T-helper 2 cell (primary cell): ENCODE results near the gene ITGAV.

ENCODE experiments used
- DNase-seq, 5 experiments: peaks; one replicate each; pipeline versions ENCODE4 v3.0.0 to v3.0.0-alpha.2; 2012 to 2022

ITGAV gene

DNA sequence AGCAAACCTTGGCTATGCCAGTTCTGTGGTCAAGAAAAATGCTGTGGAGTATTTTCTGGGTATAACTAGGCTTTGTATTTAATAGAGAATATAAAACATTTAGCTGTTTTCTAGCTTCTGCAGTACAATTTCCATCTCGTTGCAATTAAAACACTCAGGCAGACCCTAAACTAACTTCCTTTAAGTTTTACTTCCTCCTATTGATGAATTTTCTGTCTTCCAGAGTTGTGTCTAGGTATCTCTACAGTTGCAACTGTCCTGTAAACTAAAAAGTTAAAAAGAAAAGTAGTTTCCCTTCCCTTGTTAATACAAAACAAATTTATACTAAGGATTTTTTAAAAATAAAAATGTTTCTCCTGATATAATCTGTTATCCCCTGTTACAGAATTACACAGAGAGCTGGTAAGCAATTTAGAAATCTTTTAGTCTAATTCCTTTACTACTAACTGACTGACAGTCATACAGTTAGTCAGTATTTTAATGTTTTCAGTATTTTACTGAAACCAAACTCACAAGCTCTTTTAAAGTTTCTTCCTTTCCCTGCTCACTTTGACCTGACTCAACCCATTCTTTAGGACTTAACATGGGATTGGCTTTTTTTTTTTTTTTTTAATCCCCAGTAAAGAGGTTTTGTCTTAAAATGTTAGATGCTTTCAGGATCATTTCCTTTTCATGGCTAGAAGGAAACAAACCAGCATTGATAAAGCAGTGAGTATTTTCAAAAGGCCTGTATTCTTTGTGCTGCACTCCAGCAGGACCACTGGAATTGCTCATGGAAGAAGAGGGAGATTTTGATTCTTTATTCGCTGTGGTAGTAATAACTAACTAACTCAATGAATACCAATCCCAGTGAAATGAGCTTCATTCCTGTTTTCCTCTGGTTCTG is 22.9 kb downstream of the ITGAV start:
- DNase-seq: no peak

DNA sequence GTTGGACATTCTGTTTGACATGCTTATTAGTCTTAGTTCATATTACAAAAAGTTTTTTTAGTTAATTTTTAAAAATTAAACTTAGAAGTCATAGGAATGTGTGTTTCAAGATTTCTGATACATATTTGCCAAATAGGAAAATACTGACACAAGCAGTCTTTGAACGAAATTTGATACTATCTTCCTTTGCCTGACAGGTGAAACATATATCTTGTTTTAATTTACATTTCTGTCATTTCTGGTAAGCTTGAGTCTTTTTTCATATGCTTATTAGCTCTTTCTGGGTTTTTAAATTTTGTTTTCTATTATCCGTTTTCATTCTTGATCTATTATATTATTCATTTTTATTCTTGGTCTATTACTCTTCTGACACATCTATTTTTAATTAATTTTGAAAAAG is 24.5 kb downstream of the ITGAV start:
- no peak for DNase-seq

DNA sequence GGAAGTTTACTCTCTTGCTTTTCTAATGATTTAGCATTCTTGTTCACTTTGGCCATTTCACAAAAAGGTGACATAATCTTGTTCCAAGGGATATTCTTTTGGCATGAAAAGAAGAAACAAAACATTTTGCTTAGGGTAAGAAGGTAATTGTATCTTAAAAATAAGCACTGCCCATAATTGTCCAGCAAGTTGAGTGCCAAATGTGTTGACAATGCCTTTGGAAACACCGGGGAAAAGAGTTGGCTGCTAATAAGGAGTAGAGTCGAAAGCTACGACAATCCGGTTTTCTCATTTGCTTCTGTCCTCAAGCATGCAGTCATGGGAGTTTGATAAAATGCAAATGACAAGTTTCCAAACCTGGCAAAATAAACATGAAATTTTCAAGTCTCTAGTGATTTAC is 27.3 kb downstream of the ITGAV start:
- no peak for DNase-seq

DNA sequence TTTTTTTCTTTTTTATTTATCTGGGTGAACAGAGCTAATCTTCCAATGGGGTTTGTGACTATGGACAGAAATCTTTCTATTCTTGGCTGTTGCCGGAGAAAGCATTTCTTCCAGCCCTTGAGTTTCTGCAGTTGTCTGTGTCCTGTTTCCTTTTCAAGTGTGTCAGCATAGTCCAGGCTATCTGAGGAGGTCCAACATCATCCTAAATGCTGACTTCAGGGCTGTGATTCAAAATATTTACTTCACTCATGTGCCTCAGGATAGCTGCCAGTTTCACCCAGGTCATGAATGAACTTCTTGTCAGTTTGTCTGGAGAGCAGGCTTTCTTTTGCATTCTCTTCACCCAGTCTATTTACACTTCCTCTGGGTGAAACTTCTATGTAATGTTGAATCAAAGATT is 27.9 kb downstream of the ITGAV start:
- no peak for DNase-seq

DNA sequence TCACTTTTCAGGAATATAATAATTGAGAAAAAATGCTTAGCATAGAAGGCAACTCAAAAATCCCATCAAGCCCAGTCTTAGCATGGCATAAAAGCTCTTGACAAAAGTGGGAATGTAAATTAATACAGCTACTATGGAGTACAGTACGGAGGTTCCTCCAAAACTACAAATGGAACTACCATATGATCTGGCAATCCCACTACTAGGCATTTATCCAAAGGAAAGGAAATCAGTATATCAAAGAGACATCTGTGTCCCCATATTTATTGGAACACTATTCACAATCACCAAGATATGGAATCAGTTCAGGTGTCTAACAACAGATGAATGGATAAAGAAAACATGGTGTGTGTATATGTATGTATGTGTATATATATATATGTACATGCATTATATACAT is 28.8 kb downstream of the ITGAV start:
- no peak for DNase-seq

DNA sequence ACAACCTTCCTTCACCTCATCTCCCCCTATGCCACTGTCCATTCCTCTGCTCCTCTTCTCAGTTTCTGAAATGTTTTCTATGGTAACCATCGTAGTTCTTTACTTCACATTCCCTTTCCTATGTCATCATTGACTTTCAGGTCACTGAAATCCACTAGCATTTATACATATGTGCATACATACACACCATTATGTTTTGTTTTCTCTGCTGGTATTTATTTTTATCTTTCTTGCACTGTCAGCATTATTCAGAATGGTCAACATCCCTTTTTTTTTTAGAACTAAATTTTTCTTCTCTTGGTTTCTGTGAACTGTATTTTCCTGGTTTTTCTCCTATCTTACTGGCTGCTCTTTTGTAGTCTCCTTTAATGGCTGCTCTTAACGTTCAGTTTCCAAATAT is 33.2 kb downstream of the ITGAV start:
- no peak for DNase-seq

DNA sequence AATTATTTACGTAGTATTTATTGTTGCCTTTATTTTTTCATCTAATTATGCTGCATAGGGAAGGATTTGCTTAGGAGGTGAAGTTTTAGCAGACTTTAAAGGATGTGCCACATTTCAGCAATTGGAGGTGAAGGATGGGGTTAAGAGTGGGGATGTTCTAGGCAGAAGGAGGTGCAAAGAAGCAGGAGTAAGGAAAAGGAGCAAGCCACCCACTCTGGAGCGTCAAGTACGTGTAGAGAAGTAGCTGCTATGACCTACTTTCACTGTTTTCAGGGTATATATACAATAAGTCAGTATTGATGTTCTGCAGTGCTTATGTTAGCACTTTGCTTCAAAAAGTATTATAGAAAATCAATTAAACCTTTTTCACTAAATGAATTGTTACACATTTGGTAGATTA is 34.4 kb downstream of the ITGAV start:
- no peak for DNase-seq

DNA sequence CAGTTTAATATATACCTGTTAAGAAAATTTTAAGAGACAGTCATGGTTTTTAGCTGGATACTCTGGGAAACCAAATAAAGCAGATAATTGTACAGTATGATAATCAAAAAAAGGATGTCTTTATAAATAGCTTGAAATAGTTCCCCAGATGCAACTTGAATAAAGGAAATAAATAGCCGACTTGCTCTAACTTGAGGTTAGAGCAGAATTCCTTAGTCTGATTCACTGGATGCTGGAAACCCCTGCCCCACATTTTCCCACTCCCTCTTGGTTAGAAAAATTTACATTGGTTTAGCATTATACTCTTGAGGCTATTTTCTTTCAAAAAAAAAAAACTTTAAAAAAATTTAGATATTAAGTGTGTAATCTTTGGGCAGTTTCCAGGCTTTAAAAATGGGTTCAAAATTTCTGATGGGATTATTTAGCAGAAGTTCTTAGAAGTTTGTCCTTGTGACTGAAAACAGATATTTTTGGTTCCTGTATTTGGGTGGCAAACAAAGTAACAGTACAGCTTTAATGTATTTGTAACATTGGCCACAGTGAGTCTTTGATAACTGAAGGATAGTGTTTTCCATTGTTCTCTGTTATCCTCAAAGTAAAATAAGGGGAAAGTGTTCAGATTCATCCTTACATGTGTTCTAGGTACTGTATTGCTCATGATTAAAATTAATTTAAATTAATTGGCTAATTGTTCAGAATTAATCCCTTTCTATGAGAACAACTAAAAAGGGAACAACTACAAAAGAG is 39.6 kb downstream of the ITGAV start:
- no peak for DNase-seq

DNA sequence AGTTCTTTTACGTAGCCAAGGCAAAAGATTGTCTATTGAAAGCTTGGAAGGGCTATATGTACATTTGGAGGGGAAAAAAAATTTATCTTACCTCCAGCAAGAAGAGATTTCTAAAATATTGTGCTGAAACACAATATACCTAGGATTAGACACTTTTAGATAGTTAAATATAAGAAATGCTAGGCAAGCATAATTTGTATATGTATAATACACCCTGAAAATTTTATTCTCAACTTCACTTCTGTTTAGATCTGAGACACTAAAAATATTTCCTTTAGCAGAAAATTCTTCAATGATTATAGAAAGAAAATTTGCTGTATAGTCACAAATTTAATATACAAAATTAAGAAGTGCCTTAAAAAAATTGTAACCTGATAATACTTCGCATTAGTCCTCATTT is 42.6 kb downstream of the ITGAV start:
- DNase-seq: no peak

DNA sequence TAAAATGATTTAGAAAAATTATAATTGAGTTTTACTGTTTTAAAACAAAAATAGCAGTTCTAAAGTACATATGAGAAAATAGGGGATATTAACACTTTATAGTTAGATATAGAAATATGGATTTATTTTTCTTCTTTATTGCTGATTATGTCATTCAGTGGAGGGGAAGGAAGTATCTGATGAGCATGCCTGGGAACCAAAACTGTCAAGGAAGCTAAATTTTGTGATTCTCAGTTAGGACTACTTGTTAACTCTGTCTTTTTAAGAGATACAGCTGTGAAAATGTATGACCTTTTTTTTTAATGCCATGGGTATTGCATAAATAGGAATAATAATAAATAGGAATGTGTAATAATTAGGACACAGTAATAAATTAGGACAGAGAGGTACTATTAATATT is 44.8 kb downstream of the ITGAV start:
- DNase-seq: no peak

DNA sequence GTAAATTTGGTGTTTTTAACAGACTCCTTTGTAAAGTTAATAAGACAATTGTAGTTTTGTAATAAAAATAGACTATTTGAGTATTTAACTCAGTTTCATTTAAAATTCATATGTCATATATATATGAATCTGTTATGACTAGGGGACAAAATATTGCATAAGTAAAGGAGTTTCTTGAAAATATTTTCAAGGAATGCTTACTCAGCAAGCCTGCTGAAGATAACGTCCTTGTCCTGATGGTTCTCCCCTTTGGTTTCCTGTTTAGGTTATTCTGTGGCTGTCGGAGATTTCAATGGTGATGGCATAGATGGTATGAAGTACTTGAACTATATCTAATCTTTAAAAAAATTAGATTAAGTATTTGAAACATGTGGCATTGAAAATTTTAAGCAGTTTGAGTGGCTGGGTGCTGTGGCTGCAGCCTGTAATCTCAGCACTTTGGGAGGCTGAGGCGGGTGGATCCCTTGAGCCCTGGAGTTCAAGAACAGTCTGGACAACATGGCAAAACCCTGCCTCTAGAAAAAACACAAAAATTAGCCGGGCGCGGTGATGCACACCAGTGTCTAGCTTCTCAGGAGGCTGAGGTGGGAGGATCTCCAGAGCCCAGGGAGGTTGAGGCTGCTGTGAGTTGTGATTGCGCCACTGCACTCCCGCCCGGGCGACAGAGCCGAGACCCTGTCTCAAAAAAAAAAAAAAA is 47.1 kb downstream of the ITGAV start:
- DNase-seq: no peak

DNA sequence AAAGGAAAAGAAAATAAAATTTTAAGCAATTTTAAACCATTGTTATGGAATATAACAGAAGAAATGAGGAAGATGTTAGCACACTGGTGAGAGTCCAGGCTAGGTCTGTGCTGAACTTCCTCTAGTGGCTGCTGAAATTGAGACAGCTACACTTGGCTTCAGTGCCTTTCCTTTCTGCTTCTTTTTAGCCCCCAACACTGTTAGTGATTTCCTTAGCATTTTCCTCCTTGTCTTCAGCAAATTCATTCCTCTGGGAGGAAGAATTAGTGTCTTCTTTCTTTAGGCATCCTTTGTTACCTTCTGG is 47.6 kb downstream of the ITGAV start:
- DNase-seq: no peak

DNA sequence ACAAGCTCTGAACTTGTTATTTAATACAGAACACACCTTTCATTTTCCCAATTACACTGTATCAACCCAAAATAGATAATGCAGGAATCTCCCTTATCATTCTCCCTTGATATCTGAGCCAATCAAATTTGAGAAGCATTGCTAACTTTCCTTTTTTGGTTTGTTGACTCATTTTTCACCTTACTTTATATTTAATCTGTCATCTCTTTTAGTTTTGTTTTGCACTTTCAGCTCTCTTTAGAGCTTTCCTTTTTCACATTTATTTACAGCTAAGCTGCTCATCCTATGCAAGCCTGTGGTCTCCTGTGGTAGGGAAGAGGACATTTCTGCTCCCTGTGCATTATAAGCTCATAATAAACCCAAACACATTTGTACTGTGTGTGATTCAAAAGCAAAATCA is 50.1 kb downstream of the ITGAV start:
- DNase-seq: peak in 1 of 5 experiments; percentile 51

DNA sequence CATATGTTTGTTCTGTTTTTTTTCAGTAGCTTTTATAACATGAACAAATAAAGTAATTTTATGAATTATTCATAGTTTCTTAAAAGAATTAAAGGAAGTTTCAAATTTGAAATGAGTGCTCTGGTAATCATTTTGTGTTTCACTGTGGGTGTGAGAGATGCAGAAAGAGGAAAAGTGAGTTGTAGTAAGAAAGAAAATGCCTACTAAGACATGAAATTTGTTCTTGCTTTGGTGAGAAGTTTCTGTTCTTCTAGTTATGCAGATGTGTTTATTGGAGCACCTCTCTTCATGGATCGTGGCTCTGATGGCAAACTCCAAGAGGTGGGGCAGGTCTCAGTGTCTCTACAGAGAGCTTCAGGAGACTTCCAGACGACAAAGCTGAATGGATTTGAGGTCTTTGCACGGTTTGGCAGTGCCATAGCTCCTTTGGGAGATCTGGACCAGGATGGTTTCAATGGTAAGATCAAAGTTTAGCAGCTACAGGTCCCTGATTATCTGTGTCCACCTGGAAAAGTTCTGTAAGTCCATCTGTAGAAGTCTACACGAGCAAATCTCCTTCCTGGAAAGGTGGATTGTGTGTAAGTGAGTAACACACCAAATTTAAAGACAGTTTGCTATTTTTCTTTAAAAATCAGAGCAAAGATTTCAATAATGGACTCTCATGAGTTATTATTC is 51.4 kb downstream of the ITGAV start:
- no peak for DNase-seq

DNA sequence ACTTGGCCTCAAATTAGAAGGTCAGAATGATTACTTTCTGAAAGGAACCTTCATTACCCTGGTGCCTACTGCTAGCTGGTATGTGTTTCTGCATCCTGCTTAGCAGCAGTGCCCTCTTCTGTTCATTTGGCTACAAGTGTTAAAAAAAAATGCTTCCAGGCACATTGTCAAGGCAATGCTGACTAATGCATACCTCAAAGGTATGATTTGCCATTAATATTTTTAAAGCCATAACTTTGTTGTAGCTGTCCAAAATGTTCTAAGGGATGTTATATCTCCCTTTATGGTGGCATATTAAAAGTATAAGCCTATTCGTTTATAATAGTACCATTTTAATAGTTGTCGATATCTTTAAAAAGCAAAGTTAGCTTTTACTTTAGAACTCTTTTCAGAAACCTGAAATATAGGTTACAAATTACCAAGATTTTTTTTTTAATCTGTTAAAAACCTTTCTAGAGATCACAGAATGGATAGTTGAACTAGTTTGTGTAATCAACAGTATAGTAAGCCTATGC is 52.0 kb downstream of the ITGAV start:
- peak in 2 of 5 experiments; percentile 6 to 72 for DNase-seq

DNA sequence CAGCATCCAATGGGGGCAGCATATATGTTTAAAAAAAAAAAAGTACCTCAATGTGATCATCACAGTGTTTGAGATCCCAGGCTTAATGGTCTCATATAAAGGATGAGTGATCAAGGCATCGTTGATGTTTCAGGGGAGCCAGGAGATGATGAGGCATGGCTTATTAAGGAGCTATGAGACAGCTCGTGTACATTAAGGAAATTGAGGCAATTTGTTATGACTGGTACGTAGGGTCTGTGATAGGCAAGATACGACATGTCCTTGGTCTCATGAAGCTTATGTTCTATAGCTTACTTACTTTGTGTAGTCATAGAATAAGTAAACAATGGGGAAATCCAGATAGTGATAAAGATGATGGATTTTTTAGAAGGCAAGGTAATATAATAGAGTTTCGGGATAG is 54.9 kb downstream of the ITGAV start:
- DNase-seq: no peak

DNA sequence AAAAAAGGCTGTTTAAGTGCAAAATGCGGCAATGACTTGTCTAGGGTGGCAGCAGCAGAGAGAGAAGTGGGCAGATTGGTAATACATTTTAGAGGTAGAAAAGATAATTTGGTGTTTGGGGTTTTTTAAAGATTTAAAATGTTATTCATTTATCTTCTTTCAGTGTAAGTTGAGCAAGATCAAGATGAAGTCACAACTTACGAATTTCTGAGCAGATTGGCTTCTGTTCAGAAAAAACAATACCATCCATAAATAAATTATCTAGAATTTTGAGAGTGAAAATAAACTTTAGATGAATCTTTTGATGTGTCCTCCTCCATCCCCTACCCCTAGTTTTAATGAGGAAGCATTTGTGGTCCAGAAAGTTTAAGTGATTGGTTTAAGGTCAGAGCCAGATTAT is 56.1 kb downstream of the ITGAV start:
- no peak for DNase-seq

DNA sequence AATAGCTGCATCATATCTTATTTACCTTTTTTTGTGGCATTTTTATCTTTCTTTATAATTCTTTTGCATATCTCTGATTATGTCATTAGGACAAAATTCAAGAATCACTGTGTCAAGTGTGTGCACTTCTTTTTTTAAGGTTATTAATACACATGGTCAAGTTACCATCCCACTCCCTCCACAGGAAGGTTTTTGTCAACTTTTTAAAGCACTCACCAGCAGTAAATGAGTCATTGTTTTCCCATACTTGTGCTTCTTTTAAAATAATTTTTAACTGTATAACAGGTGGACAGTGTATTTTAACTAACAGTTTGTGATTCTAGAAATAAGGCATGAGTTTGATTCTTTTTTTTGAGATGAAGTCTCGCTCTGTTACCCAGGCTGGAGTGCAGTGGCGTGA is 58.3 kb downstream of the ITGAV start:
- no peak for DNase-seq

DNA sequence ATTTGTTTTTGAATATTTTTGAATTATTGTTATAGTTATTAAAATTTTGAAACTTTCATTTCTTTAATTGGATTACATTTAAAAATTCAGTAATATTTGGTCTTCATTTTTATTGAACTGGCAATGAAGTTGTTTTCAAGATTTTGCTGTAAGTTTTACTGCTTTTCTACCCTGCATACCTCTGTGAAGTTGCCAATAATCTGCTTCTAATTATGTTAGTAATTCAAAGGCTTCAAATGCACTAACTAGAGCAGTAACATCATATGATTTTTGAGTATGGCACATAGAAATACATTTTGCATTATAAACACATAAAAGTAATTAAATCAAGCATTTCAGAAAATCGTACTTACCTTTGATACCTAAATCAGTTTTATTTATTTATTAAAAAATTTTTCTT is 63.7 kb downstream of the ITGAV start:
- no peak for DNase-seq

DNA sequence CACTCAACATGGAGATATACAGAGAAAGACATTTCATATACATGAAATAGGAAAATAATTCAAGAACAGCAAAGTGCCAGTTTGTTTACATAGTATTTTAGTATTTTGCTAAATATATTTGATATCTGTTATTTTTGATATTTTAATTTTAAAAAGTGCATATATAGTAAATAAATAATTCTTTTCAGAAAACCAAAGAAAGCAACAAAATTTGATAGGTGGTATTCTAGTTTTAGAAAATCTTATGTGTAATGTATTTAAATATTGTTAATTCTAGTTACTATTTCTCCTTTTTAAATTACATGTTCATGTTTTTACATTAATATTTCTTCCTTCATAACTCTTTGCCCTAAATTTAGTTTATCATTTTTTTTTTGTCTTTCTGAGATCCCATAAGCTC is 69.5 kb downstream of the ITGAV start:
- DNase-seq: no peak

DNA sequence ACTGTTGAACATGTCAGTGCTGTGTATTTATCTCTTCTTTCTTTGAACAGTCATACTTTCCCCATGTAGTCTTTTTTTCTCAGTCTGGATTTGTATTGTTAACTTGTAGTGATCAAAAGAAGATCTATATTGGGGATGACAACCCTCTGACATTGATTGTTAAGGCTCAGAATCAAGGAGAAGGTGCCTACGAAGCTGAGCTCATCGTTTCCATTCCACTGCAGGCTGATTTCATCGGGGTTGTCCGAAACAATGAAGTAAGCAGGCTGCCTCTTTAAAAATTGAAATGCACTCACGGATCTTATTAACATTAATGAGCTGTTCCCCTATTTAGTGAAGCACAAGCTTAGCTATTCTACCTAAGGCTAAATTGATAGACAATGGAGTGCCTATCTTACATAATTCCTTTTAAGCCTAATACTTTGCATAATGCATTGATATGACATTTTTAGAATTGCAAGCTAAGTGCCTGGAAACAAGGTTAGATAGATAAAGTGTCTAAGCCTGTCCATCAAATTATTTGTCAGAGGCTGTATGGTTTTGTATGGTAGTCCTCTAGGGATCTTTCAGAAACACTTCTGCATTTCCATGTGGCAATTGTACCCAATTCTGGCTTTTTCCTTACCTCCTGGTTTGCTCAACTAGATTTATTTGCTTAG is 74.7 kb downstream of the ITGAV start:
- no peak for DNase-seq

DNA sequence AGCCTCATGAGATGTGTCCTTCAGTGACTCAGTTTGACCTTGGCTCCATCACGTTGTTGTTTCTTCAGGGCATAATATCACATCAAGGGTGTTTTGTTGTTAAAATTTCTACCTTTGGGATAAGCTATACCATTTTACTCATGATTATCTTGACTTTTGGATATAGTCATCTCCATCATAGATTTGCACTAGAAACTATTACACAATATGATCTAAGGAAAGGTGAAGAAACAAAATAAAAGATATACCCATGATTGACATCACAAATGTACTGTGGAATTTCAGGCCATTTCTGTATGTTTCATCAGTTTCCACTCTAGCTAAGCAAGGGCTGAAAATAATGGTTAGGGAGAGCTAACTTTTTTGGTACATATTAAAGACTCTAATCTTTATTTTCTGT is 79.3 kb downstream of the ITGAV start:
- no peak for DNase-seq

DNA sequence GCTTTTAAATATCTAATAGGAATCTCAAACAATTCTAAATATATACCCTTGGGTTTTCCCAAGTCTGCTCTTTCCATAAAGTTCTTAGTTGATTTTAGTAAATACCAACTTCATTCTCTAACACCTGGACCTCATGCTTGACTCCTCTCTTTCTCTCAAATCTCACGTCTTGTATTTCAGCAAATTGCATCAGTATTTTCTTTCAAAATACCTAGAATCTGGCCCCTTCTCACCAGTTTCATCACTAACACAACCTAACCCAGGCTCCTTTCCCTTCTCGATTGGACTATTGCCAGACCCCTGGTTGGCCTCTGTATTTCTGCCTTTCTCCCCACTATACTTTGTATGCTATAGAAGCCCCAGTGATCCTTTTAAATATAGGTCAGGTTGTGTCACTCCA is 81.0 kb downstream of the ITGAV start:
- no peak for DNase-seq
